ENCODE results near the gene ANGPTL2.

DNA sequence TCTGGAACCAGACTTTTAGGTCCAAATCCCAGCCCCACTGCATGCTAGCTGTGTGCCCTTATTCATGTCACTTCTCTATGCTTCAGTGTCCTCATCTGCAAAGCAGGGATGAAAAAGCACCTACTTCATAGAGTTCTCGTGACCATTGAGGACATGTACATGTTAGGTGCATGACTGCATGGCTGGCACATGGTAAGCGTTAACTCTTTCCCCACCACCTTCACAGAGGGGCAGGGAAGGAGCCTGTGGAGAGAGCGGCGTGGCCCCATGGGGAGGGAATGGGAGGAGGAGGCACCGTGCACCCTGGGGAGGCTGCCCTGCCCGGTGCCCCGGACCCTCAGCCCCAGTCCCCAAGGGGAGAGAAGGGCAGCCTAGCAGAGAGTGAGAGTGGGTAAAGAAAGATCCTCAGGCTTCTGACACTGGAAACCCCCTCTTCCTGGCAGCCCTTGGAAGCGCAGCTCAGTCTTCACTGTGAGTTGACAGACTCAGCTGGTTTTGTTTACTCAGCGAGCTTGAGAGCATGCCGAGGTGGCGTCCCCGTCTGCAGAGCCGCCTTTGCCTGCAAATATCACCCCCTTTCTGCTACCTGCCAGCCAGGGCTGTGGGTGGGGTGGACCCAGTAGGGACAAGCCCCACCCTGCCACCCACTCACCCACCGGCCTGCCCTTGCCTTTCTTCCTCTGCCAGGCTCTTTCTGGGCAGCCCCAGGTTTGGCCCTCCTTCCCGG lies 10.6 kb upstream of the ANGPTL2 start:
- no peak for TF ChIP-seq POLR2A (IDR thresholded peaks at IDR 0.05)
- TF ChIP-seq, protein P1, sequence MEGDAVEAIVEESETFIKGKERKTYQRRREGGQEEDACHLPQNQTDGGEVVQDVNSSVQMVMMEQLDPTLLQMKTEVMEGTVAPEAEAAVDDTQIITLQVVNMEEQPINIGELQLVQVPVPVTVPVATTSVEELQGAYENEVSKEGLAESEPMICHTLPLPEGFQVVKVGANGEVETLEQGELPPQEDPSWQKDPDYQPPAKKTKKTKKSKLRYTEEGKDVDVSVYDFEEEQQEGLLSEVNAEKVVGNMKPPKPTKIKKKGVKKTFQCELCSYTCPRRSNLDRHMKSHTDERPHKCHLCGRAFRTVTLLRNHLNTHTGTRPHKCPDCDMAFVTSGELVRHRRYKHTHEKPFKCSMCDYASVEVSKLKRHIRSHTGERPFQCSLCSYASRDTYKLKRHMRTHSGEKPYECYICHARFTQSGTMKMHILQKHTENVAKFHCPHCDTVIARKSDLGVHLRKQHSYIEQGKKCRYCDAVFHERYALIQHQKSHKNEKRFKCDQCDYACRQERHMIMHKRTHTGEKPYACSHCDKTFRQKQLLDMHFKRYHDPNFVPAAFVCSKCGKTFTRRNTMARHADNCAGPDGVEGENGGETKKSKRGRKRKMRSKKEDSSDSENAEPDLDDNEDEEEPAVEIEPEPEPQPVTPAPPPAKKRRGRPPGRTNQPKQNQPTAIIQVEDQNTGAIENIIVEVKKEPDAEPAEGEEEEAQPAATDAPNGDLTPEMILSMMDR (IDR thresholded peaks at IDR 0.05), result no peak
